Activated CD4-positive, alpha-beta memory T cell treated with anti-CD3 and anti-CD28 coated beads for 36 hours (primary cell): ENCODE data around the gene AVPR2. TPM values are rescaled to one million over a fixed set of nuclear protein-coding genes. Genes with fewer than 3 reads are reported as not detected.

ENCODE experiments used
- CTCF ChIA-PET: fragments of 350-600 bp; sonication (Branson Sonifier 250); formaldehyde crosslinking; loops from one replicate; lab custom pipeline; 2021; ENCODE audit warnings: antibody characterized with exemption, inconsistent platforms; lab: Charles Lee
- POLR2A ChIA-PET: fragments of 350-600 bp; sonication (Branson Sonifier 250); formaldehyde crosslinking; loops from one replicate; lab custom pipeline; 2021; ENCODE audit warnings: antibody characterized with exemption; lab: Charles Lee
- DNase-seq: peaks from one replicate; pipeline ENCODE4 v3.0.0-alpha.2; 2020
- H3K27ac Mint-ChIP-seq: one replicate; pipeline ENCODE4 v1.8.0; 2021; ENCODE audit warnings: mixed read lengths
- H3K27me3 Mint-ChIP-seq: one replicate; pipeline ENCODE4 v1.8.0; 2021; ENCODE audit warnings: mixed read lengths
- H3K36me3 Mint-ChIP-seq: one replicate; pipeline ENCODE4 v1.8.0; 2021; ENCODE audit warnings: mixed read lengths
- H3K4me1 Mint-ChIP-seq: one replicate; pipeline ENCODE4 v1.8.0; 2021; ENCODE audit warnings: low read depth, mixed read lengths
- H3K4me3 Mint-ChIP-seq: one replicate; pipeline ENCODE4 v1.8.0; 2021; ENCODE audit warnings: mild to moderate bottlenecking, mixed read lengths
- H3K9me3 Mint-ChIP-seq: one replicate; pipeline ENCODE4 v1.8.0; 2021; ENCODE audit warnings: mixed read lengths
- intact Hi-C: fragments of 100-400 bp; cut with micrococcal nuclease; formaldehyde crosslinking; loops from one replicate; pipeline ENCODE4 v1.15.1; 2023
- total RNA-seq, 2 experiments: library from RNA; stranded (reverse); gene quantifications; one replicate each; pipeline ENCODE4 v1.2.3, GENCODE V29; 2021

AVPR2 gene
- total RNA-seq, 2 experiments from 2014 or later, result not detected

DNA sequence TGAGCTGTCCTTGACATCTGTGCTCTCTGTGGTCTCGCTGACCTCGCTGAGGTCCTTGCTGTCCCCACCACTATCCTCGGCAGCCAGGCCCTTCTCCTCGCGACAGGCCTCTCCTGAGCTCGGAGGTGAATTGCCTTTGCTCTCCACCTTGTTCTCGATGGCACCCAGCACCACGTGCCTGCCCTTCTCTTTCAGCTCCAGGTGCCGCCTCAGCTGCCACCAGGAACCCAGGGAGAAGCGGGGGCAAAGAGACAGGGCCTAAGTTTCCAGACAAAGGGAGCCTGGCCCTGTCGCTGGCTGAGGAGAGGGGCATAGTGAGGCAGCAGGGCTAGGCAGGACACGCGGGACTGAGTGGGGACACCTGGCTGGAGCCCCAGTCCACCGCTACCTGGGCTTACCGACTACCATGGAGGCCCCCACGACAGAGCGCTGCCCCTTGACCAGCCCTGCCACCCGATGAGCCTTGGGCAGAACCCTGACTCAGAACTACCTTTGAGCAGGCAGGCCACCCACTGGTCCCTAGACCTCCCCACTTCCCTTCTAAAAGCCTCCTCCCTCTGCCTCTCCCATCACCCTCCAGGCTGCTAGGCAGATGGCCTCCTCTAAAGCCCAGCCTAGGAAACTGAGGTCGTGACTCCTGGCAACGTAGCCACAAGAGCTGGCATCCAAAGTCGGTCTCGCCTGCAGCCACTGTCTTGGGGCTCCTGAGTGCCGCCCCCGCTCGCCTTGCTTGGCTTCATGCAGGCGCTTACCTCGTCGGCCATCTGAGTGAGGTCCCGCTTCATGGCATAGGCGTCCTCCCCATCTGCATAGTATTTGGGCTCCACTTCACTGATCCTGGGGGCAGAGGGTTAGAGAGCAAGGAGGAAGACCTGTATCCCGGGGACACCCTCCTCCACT, 25.8 kb downstream of the AVPR2 start:
- H3K4me3 Mint-ChIP-seq, result no peak overlapping the region
- H3K27me3 Mint-ChIP-seq, result no peaks in the 10 kb centered on the region
- H3K9me3 Mint-ChIP-seq, result no peaks in the 10 kb centered on the region
- ChIA-PET POLR2A (no interaction called here), CTCF (interaction anchor here (13.4 kb wide), 1 partner anchor 17 kb away, joined by 93 read pairs; the partner anchor contains the start of gene RENBP)
- peak overlapping the region; percentile 86 for H3K27ac Mint-ChIP-seq
- intact Hi-C loops, result loop anchor here (10.0 kb wide), 1 partner anchor 455 kb away; the partner anchor contains the start of gene HAUS7
- peaks cover 11% of the 10 kb centered on the region for H3K36me3 Mint-ChIP-seq
- no peak for DNase-seq
- H3K4me1 Mint-ChIP-seq, result peaks cover 27% of the 10 kb centered on the region

DNA sequence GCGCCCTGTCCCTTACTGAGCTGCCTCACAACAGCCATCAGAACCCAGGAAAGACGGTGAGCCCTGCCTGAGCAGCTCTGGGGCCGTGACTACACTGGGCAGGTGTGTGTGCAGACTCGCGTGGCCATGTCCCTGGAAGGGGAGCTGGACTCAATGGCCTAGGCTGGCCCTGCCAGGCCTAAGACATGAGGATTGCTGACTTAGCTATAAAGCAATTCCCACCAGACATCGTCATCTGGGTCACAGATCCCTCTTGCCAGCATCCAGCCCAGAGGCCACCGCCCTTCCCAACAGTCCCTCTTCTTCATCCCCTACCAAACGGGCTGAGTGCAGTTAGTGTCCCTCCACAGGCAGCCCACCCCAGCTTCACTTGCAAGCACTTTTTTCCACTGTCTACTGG, 26.7 kb downstream of the AVPR2 start:
- H3K9me3 Mint-ChIP-seq, result no peaks in the 10 kb centered on the region
- no peaks in the 10 kb centered on the region for H3K27me3 Mint-ChIP-seq
- H3K27ac Mint-ChIP-seq, result peak overlapping the region; percentile 38
- no peak overlapping the region for H3K4me3 Mint-ChIP-seq
- H3K36me3 Mint-ChIP-seq, result peaks cover 9% of the 10 kb centered on the region
- intact Hi-C loops, result loop anchor here (10.0 kb wide), 1 partner anchor 456 kb away; the partner anchor contains the start of gene HAUS7
- peaks cover 32% of the 10 kb centered on the region for H3K4me1 Mint-ChIP-seq
- CTCF ChIA-PET, result interaction anchor here (13.4 kb wide), 1 partner anchor 16 kb away, joined by 93 read pairs; the partner anchor contains the start of gene RENBP
- POLR2A ChIA-PET, result no interaction called here
- no peak for DNase-seq

DNA sequence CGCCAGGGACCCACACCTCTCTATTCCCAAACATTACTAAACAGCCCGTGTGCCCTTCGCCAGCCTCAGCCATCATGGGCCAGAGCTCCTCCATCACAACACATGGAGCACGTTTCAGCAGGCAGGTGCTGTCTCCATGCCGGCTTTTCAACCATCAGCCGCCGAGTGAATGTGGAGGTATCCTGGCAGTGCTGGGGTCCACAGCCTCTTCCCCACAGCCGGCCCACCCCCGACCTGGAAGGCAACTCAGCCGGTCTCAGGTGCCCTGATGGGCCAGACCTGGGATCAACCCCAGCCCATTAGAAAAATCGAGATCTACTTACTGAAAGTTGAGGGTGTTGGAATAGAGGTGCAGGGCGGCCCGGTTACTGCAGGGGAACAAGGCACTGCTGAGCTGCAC, 27.3 kb downstream of the AVPR2 start:
- peaks cover 34% of the 10 kb centered on the region for H3K4me1 Mint-ChIP-seq
- no peaks in the 10 kb centered on the region for H3K27me3 Mint-ChIP-seq
- H3K9me3 Mint-ChIP-seq, result no peaks in the 10 kb centered on the region
- ChIA-PET POLR2A (no interaction called here), CTCF (interaction anchor here (13.4 kb wide), 1 partner anchor 15 kb away, joined by 93 read pairs; the partner anchor contains the start of gene RENBP)
- no peak for DNase-seq
- intact Hi-C loops, result loop anchor here (10.0 kb wide), 1 partner anchor 457 kb away; the partner anchor contains the start of gene HAUS7
- H3K4me3 Mint-ChIP-seq, result no peak overlapping the region
- peak overlapping the region; percentile 38 for H3K27ac Mint-ChIP-seq
- peaks cover 9% of the 10 kb centered on the region for H3K36me3 Mint-ChIP-seq

DNA sequence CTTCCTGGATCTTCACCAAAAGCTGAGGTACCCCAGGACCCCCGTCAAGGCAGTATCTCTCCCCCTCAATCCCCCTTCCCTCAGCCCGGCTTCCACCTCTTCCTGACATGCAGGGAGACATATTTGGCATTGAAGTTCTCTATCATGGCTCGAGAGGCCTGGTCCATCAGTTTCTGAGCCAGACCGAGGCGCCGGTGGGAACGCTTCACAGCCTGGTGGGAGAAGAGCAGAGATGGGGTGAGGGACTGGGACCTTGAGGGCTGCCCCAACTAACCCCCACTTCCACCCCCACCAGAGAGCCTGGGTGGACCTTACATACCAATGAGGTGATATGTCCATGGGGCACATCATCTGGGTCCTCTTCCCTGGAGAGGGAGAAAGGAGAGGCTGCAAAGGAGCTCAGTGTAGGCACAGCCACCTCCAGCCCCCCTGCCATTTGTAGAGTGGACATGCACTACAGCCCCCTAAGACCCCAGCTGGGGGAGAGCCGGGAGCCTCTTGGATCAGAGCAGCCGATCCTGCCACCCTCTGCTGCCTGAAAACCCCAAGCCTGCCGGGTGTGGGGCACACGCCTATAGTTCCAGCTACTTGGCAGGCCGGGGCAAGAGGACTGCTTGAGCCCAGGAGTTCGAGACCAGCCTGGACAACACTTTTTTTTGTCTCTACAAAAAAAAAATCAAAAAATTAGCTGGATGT, 27.9 kb downstream of the AVPR2 start:
- CTCF ChIA-PET, result interaction anchor here (1.7 to 13.4 kb wide), 2 partner anchors 15 to 35 kb away, joined by 4 to 93 read pairs; partner anchors contain the start of gene RENBP
- peak overlapping the region; percentile 33 for H3K27ac Mint-ChIP-seq

DNA sequence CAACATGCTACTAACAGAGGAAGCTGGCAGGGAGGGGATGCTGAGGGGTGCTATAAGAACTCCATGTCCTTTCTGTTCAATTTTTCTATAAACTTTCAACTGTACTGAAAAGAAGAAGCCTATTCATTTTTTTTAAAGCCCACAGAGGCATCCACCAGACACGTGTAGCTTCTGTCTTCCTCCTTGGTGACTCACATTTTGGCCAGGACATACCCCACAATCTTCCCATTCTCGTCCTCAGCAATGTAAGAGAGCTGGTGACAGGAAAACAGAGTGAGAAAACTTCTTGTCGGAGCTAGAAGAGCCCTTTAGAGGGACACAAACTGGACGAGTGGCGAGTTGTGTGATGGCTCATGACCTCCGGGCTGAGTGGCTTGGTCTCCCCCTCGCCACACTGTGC, 29.3 kb downstream of the AVPR2 start:
- intact Hi-C loops, result loop anchor here (10.0 kb wide), 1 partner anchor 459 kb away; the partner anchor contains the start of gene HAUS7
- peak overlapping the region; percentile 88 for H3K4me3 Mint-ChIP-seq
- H3K36me3 Mint-ChIP-seq, result peaks cover 7% of the 10 kb centered on the region
- DNase-seq, result no peak
- peaks cover 38% of the 10 kb centered on the region for H3K4me1 Mint-ChIP-seq
- H3K27ac Mint-ChIP-seq, result peak overlapping the region; percentile 74
- H3K27me3 Mint-ChIP-seq, result no peaks in the 10 kb centered on the region
- ChIA-PET POLR2A (interaction anchor here (2.0 kb wide), 1 partner anchor 8 kb away, joined by 7 read pairs; the partner anchor contains the start of gene ARHGAP4), CTCF (interaction anchor here (1.3 to 13.4 kb wide), 4 partner anchors 8 to 33 kb away, joined by 3 to 93 read pairs (median 8); partner anchors contain the start of genes ARHGAP4 and RENBP)
- H3K9me3 Mint-ChIP-seq, result no peaks in the 10 kb centered on the region

More for the DNA sequence above, 27.9 kb downstream of the AVPR2 start:
- POLR2A ChIA-PET, result no interaction called here
- no peak overlapping the region for H3K4me3 Mint-ChIP-seq
- H3K4me1 Mint-ChIP-seq, result peaks cover 34% of the 10 kb centered on the region
- intact Hi-C loops, result loop anchor here (10.0 kb wide), 1 partner anchor 458 kb away; the partner anchor contains the start of gene HAUS7
- H3K9me3 Mint-ChIP-seq, result no peaks in the 10 kb centered on the region
- H3K27me3 Mint-ChIP-seq, result no peaks in the 10 kb centered on the region
- no peak for DNase-seq
- H3K36me3 Mint-ChIP-seq, result peaks cover 9% of the 10 kb centered on the region

DNA sequence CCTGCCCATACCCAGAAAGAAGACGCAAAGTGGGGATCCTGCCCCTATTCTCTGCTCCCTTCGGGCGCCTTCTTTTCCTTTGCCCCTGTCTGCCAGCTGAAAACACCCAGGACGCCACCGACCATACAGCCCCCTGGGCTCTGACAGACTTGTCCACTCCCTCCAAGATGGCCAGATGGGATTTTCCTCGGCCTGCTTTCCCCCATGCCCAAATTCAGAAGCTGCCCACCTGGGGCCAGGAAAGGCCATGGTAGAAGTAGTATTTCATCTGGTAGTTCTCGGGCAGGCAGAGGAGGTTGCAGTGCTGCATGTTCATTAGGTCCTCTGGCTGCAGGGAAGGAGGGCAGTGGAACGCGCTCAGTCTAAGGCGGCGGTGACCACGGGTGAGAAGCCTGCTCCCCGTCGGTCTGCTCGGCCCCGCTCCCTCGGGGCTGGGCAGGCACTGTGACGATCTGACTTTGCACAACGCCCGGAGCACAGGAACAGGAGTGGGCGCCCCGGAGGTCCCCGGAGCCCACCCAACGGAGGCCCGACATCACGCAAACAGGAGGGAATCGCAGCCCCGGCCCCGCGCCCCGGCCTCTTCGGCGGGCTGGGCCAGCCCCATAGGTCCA, 29.8 kb downstream of the AVPR2 start:
- no peaks in the 10 kb centered on the region for H3K27me3 Mint-ChIP-seq
- intact Hi-C loops, result loop anchor here (10.0 kb wide), 1 partner anchor 459 kb away; the partner anchor contains the start of gene HAUS7
- POLR2A ChIA-PET, result interaction anchor here (2.0 kb wide), 1 partner anchor 9 kb away, joined by 7 read pairs; the partner anchor contains the start of gene ARHGAP4
- H3K9me3 Mint-ChIP-seq, result no peaks in the 10 kb centered on the region
- CTCF ChIA-PET, result interaction anchor here (1.3 to 13.4 kb wide), 3 partner anchors 9 to 13 kb away, joined by 3 to 93 read pairs (median 11); partner anchors contain the start of genes ARHGAP4 and RENBP
- H3K4me3 Mint-ChIP-seq, result peak overlapping the region; percentile 88
- peaks cover 34% of the 10 kb centered on the region for H3K4me1 Mint-ChIP-seq
- peaks cover 7% of the 10 kb centered on the region for H3K36me3 Mint-ChIP-seq
- no peak for DNase-seq
- H3K27ac Mint-ChIP-seq, result peak overlapping the region; percentile 74

DNA sequence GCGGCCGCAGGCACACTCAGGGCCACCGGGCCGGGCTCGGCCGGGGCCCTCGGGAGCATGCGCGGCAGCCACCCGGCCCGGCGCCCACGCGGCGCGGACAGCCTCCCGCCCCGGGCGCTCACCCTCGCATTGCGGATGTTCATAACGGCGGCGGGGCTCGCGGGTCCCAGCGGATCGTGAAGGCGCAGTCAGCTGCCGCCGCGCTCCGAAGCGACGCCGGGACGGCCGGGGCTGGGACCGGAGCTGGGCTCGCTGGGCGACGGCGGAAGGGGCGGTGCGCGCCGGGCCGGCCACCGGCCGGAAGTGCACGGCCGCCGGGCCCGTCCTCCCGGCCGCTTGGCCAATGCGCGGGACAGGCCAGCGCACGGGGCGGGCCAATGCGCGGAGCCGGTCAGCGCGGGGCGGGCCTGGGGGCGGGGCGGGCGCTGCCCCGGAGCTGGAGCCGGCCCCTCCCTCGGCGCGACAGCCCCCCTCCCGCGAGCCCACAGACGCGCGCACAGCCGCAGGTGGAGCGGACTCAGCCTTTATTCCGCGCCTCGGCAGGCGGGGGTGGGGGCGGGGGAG, 30.4 kb downstream of the AVPR2 start, which contains the start of gene NAA10:
Gene NAA10 (minus strand): TSS at position 276 of the 564 bp plus-strand sequence. CDS start 133 bp downstream, at position 143.
- H3K27ac Mint-ChIP-seq, result peak within 1 kb of the TSS; percentile 74
- intact Hi-C loops, result loop anchor here (1.0 to 10.0 kb wide), 2 partner anchors 12 to 460 kb away; partner anchors contain the start of gene HAUS7
- DNase-seq, result peak; percentile 73
- CTCF ChIA-PET, result interaction anchor here (1.3 to 13.4 kb wide), 3 partner anchors 10 to 12 kb away, joined by 3 to 93 read pairs (median 11); partner anchors contain the start of genes ARHGAP4 and RENBP
- H3K4me1 Mint-ChIP-seq, result peaks cover 32% of the 10 kb centered on the region
- POLR2A ChIA-PET, result interaction anchor here (2.0 kb wide), 1 partner anchor 10 kb away, joined by 7 read pairs; the partner anchor contains the start of gene ARHGAP4
- H3K9me3 Mint-ChIP-seq, result no peaks in the 10 kb centered on the region
- H3K27me3 Mint-ChIP-seq, result no peaks in the 10 kb centered on the region
- peaks cover 7% of the 10 kb centered on the region for H3K36me3 Mint-ChIP-seq
- peak within 1 kb of the TSS; percentile 88 for H3K4me3 Mint-ChIP-seq

DNA sequence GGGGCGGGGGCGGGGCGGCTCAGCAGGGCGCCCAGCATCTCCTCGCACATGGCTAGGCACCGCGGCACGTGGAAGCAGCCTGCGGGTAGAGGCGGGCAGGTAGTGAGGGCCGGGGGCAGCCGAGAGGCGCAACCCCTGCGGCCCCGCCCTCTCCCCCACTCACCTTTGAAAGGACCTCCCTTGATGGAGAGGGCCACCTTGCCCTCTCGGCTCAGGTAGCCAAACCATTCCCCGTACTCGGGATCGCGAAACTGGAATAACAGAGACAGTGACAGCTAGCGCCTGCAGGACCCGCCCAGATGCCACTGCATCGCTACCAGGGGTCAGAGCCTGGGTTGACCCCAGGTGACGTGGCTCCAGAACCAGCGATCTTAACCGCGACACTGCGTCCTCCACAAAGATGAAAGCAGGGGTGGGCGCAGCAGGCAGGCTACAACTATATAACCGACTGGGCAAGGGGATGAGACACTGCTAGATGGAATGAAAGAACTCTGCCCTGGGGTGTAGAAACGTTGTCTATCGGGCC, 30.9 kb downstream of the AVPR2 start:
- Mint-ChIP-seq H3K9me3 (no peaks in the 10 kb centered on the region), H3K36me3 (peaks cover 7% of the 10 kb centered on the region), H3K27ac (peak overlapping the region; percentile 20), H3K4me3 (peak overlapping the region; percentile 66), H3K27me3 (no peaks in the 10 kb centered on the region), H3K4me1 (peaks cover 31% of the 10 kb centered on the region)
- intact Hi-C loops, result loop anchor here (1.0 to 10.0 kb wide), 2 partner anchors 12 to 461 kb away; partner anchors contain the start of gene HAUS7
- ChIA-PET POLR2A (interaction anchor here (1.0 to 2.0 kb wide), 2 partner anchors 10 to 12 kb away, joined by 3 to 7 read pairs; partner anchors contain the start of gene ARHGAP4), CTCF (interaction anchor here (1.2 to 13.4 kb wide), 3 partner anchors 10 to 12 kb away, joined by 3 to 93 read pairs (median 11); partner anchors contain the start of genes ARHGAP4 and RENBP)
- DNase-seq, result no peak

DNA sequence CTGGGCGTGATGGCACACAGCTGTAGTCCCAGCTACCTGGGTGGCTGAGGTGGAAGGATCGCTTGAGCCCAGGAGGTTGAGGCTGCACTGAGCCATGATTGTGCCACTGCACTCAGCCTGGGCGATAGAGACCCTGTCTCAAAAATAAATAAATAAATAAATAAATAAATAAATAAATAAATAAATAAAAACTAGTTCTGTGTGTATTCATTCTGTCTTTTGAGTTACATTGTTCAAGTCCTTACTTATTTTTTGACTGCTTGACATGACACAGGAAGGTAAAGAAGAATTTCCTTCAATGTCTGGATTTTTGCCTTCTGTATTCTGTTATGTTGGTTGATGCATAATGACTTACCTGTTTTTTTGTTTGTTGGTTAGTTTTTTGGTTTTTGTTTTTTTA, 32.6 kb downstream of the AVPR2 start:
- intact Hi-C loops, result loop anchor here (10.0 kb wide), 1 partner anchor 462 kb away; the partner anchor contains the start of gene HAUS7
- no peak for DNase-seq
- no peak overlapping the region for H3K4me3 Mint-ChIP-seq
- no peaks in the 10 kb centered on the region for H3K27me3 Mint-ChIP-seq
- H3K27ac Mint-ChIP-seq, result no peak overlapping the region
- H3K9me3 Mint-ChIP-seq, result no peaks in the 10 kb centered on the region
- peaks cover 24% of the 10 kb centered on the region for H3K4me1 Mint-ChIP-seq
- peaks cover 4% of the 10 kb centered on the region for H3K36me3 Mint-ChIP-seq
- CTCF ChIA-PET, result interaction anchor here (2.1 to 13.4 kb wide), 2 partner anchors 10 to 32 kb away, joined by 6 to 93 read pairs; partner anchors contain the start of gene RENBP
- POLR2A ChIA-PET, result no interaction called here

DNA sequence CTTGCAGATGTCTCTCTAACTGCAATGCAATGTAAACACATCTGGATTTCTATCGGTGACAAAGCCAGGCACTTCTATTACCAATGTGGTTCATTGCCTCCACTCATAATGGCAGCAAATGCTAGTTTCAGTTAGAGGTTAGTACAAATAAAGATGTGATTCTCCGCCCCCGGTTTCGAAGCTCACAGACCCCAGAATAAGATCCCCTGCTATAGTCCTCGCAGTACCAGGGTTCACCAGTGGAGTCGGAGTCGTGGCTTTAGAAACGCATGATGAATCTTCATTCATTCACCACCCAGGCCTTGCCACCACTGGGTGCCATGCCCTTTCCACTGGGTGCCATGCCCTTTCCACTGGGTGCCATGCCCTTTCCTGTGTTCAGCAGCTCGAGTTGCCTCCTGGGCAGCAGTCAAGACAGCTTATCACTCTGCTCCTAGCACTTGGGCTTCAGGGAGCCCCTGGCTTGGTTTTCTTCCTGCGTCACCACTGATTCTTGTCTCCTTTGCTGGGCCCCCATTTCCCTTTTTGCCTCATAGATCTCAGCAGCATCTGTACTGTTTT, 33.8 kb downstream of the AVPR2 start:
- DNase-seq, result no peak
- H3K36me3 Mint-ChIP-seq, result peaks cover 4% of the 10 kb centered on the region
- no peaks in the 10 kb centered on the region for H3K27me3 Mint-ChIP-seq
- peaks cover 19% of the 10 kb centered on the region for H3K4me1 Mint-ChIP-seq
- H3K9me3 Mint-ChIP-seq, result no peaks in the 10 kb centered on the region
- intact Hi-C loops, result loop anchor here (10.0 kb wide), 1 partner anchor 464 kb away; the partner anchor contains the start of gene HAUS7
- no peak overlapping the region for H3K4me3 Mint-ChIP-seq
- no peak overlapping the region for H3K27ac Mint-ChIP-seq
- ChIA-PET POLR2A (no interaction called here), CTCF (interaction anchor here (1.0 to 2.1 kb wide), 2 partner anchors 9 to 30 kb away, joined by 5 to 6 read pairs; no protein-coding TSS in a partner anchor)
